ENCODE measurements around the gene TSPEAR. TPM values are rescaled to one million over a fixed set of nuclear protein-coding genes. Genes with fewer than 3 reads are reported as not detected.

Gene TSPEAR
- total RNA-seq, 2 experiments from 2014 or later = not detected

DNA sequence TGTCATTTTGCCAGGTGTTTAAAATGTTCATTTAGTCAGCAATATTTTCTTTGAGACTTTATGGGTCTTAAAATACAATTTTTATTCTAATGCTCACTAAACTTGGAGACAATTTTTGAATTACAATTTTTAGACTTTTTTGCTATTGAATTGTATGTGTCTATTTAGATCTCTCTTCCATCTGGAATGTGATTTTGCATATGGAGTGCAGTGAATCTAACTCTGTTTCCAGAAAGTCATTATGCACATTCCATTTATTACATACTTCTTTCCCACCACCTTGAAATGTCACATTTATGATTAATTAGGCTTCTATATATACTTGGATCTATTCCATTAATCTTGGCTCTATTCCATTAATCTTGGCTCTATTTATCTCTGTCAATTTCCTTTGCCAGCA lies 5.6 kb upstream of the TSPEAR start:
- no peak for ATAC-seq

GRCh38 chr21:44714905-44715304 lies 3.5 kb upstream of the TSPEAR start:
- ChIA-PET CTCF (no interaction called here), POLR2A (no interaction called here)
- Mint-ChIP-seq H3K36me3 (ENCODE audit: low read depth) (no peaks in the 10 kb centered on the region), H3K27ac (no peak overlapping the region), H3K9me3 (peaks cover 3% of the 10 kb centered on the region), H3K27me3 (peaks cover 47% of the 10 kb centered on the region), H3K4me1 (ENCODE audit: low read depth) (peaks cover 9% of the 10 kb centered on the region), H3K4me3 (no peak overlapping the region)
- intact Hi-C loops (cut with micrococcal nuclease) = no loop called here
- ATAC-seq (no peak), DNase-seq (no peak)
- TF ChIP-seq, protein P1, sequence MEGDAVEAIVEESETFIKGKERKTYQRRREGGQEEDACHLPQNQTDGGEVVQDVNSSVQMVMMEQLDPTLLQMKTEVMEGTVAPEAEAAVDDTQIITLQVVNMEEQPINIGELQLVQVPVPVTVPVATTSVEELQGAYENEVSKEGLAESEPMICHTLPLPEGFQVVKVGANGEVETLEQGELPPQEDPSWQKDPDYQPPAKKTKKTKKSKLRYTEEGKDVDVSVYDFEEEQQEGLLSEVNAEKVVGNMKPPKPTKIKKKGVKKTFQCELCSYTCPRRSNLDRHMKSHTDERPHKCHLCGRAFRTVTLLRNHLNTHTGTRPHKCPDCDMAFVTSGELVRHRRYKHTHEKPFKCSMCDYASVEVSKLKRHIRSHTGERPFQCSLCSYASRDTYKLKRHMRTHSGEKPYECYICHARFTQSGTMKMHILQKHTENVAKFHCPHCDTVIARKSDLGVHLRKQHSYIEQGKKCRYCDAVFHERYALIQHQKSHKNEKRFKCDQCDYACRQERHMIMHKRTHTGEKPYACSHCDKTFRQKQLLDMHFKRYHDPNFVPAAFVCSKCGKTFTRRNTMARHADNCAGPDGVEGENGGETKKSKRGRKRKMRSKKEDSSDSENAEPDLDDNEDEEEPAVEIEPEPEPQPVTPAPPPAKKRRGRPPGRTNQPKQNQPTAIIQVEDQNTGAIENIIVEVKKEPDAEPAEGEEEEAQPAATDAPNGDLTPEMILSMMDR (IDR thresholded peaks at IDR 0.05) = no peak

More for the DNA sequence above, 5.6 kb upstream of the TSPEAR start:
- H3K36me3 Mint-ChIP-seq (ENCODE audit: low read depth) = no peaks in the 10 kb centered on the region
- TF ChIP-seq, protein P1 (IDR thresholded peaks at IDR 0.05) = no peak
- no peak for DNase-seq
- peaks cover 36% of the 10 kb centered on the region for H3K27me3 Mint-ChIP-seq
- peaks cover 3% of the 10 kb centered on the region for H3K9me3 Mint-ChIP-seq
- no peak overlapping the region for H3K27ac Mint-ChIP-seq
- ChIA-PET POLR2A (no interaction called here), CTCF (no interaction called here)
- no peak overlapping the region for H3K4me3 Mint-ChIP-seq
- intact Hi-C loops (cut with micrococcal nuclease) = no loop called here
- H3K4me1 Mint-ChIP-seq (ENCODE audit: low read depth) = no peaks in the 10 kb centered on the region

DNA sequence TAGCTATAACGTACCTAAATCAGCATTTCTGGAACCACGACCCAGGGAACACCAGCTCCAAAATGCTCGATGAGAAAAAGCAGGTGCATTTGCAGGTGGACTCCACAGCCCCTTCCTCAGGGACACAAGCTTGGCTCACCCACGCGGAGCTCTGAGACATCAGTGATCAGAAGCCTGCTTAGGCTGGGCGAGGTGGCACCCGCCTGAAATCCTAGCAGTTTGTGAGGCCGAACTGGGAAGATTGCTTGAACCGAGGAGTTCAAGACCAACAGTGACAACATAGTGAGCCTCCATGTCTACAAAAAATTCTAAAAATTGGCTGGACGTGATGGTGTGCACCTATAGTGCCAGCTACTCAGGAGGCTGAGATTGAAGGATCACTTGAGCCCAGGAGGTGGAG lies 2.5 kb upstream of the TSPEAR start:
- Mint-ChIP-seq H3K36me3 (ENCODE audit: low read depth) (no peaks in the 10 kb centered on the region), H3K4me3 (no peak overlapping the region), H3K27ac (no peak overlapping the region), H3K4me1 (ENCODE audit: low read depth) (peaks cover 16% of the 10 kb centered on the region), H3K27me3 (peaks cover 54% of the 10 kb centered on the region), H3K9me3 (peaks cover 3% of the 10 kb centered on the region)
- TF ChIP-seq, protein P1 (IDR thresholded peaks at IDR 0.05) = no peak
- ATAC-seq (no peak), DNase-seq (no peak)
- ChIA-PET CTCF (interaction anchor here (0.8 kb wide), 1 partner anchor 29 kb away, joined by 5 read pairs; no protein-coding TSS in a partner anchor), POLR2A (no interaction called here)
- intact Hi-C loops (cut with micrococcal nuclease) = no loop called here

DNA sequence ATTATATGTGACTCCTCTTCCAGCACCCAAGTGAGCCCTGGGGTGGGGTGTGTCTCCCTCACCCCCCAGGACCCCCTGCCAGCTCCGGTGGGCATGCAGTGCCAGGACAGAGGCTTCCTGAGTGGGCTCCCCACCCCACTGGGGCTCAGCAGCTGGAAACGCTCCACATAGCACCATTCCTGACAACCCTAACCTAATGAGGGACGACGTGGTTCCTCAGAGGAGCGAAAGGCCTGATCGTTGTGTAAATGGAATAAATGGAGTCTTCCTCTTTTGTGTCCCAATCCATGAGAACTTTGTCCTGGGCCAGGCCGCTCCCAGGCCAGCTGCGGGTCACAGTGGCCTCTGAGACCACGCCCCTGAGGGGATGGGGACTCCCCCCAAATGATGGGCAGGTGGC lies 1.8 kb upstream of the TSPEAR start:
- Mint-ChIP-seq H3K27me3 (peaks cover 57% of the 10 kb centered on the region), H3K4me1 (ENCODE audit: low read depth) (peaks cover 16% of the 10 kb centered on the region), H3K36me3 (ENCODE audit: low read depth) (no peaks in the 10 kb centered on the region), H3K27ac (no peak overlapping the region), H3K9me3 (peaks cover 3% of the 10 kb centered on the region), H3K4me3 (no peak overlapping the region)
- ATAC-seq (no peak), DNase-seq (no peak)
- intact Hi-C loops (cut with micrococcal nuclease) = no loop called here
- CTCF ChIA-PET = interaction anchor here (0.8 kb wide), 1 partner anchor 30 kb away, joined by 5 read pairs; no protein-coding TSS in a partner anchor
- TF ChIP-seq, protein P1 (IDR thresholded peaks at IDR 0.05) = no peak
- POLR2A ChIA-PET = no interaction called here

GRCh38 chr21:44712203-44713028 lies 1.0 kb upstream of the TSPEAR start:
- no peak overlapping the region for H3K27ac Mint-ChIP-seq
- H3K9me3 Mint-ChIP-seq = peaks cover 3% of the 10 kb centered on the region
- no peak overlapping the region for H3K4me3 Mint-ChIP-seq
- POLR2A ChIA-PET = no interaction called here
- peaks cover 64% of the 10 kb centered on the region for H3K27me3 Mint-ChIP-seq
- ATAC-seq (no peak), DNase-seq (no peak)
- peaks cover 16% of the 10 kb centered on the region for H3K4me1 Mint-ChIP-seq (ENCODE audit: low read depth)
- H3K36me3 Mint-ChIP-seq (ENCODE audit: low read depth) = no peaks in the 10 kb centered on the region
- TF ChIP-seq, protein P1 (IDR thresholded peaks at IDR 0.05) = no peak
- CTCF ChIA-PET = interaction anchor here (1.3 kb wide), 1 partner anchor 8 kb away, joined by 3 read pairs; no protein-coding TSS in a partner anchor
- intact Hi-C loops (cut with micrococcal nuclease) = no loop called here
